SW480 (cell line): ENCODE measurements around the gene CCDC171.
"Not testable (repeated sequence)": the region's sequence is repeated elsewhere in the genome, so short reads cannot be mapped to it uniquely, and the experiment has no call there.

Experiments used
- DNase-seq: peaks from one replicate; pipeline ENCODE4 v3.0.0-alpha.2; 2016; ENCODE audit warnings: low spot score

The CCDC171 gene

GRCh38 chr9:15552636-15553527 lies at the start of gene CCDC171:
TSS of gene CCDC171 (plus strand) at chr9:15553043. CDS start at chr9:15564089, 11,046 bp downstream.
- DNase-seq, result peak; percentile 93

GRCh38 chr9:15505921-15506320 lies 46.9 kb upstream of the CCDC171 start:
- DNase-seq, result no peak

GRCh38 chr9:15509931-15510788 lies 42.7 kb upstream of the CCDC171 start:
- DNase-seq, result peak; percentile 54

- DNase-seq, result peak; percentile 84
These were observed 41.9 kb upstream of the CCDC171 start, which contains the start of gene PSIP1 for GRCh38 chr9:15510789-15511575. TSS of gene PSIP1 (minus strand) at chr9:15510970. CDS start at chr9:15510188, 782 bp downstream.

- no peak for DNase-seq
These were observed 40.6 kb upstream of the CCDC171 start for GRCh38 chr9:15512204-15512603.

DNA sequence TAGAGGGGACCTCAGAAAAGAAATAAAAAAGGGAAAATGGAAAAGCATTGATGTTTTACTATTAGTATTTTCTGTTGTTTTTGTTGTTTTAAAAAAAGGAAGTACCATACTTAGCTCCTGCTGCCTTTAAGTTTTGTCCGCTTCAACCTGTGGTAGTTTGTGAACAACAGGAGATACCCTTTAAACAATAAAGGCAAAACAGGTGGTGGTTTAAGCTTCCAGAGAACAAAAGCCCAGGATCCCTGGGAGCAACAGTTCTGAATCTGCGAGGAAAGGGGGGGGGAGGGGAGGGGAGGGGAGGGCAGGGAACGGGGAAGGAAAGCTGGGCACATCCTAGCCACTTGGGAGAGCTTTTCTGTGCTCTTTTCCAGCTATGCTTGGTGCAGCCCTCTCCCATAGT lies 40.0 kb upstream of the CCDC171 start:
- DNase-seq, result no peak

DNA sequence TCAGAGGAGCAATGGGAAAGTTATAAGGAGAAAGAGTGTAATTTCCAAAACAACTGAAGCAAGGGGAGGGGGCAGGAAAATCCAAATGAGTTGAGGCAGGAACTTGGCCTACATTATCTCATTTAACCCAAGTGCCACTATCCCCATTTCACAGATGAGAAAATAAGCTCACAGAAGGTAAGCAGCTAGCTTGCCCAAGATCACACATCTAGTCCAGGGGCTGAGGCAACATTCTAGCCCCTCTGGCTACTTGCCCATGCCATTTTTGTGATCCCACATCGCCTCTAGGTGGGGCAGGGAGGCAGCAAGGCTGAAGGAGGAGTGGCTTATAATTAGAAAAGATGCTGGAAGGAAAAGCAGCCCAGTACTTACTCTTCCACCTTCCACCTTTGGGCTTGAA lies 39.5 kb upstream of the CCDC171 start:
- DNase-seq, result peak; percentile 2

DNA sequence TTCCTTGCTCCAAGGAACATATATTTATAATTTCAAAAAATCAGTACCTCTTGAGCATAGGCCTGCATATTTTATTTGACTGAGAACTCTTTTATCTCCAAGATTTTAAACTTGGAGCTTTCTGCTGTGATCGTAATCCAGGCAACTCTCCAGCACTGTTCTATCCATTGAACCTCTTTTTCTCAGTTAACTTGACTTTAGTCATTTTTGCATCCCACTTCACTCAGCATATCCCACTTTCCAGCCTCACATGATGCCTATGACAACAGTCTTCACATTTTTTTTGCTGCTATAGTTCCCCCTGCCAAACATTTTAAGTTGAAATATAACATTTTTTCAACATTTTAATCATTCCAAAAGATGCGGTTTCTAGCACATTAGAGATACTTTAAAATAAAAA lies 33.0 kb upstream of the CCDC171 start:
- DNase-seq, result no peak

DNA sequence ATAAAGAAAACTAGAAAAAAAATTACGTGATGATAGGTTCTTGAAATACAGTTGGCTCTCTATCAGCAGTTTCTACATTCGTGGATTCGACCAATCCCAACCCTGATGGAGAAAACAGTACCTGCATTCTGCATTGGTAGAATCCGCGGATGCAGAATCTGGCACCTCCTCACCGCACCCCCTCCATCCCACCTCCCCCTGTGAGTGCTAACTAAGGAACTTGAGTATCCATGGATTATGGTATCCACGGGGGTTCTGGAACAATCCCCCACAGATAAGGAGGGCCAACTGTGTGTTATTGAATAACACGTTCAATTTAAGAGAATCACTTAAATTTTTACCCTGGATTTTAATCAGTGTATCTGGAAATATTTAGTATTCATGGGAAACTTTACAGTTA lies 31.6 kb upstream of the CCDC171 start:
- no peak for DNase-seq

GRCh38 chr9:15522130-15522755 lies 30.6 kb upstream of the CCDC171 start:
- DNase-seq, result no peak

GRCh38 chr9:15524845-15525455 lies 27.9 kb upstream of the CCDC171 start:
- no peak for DNase-seq

DNA sequence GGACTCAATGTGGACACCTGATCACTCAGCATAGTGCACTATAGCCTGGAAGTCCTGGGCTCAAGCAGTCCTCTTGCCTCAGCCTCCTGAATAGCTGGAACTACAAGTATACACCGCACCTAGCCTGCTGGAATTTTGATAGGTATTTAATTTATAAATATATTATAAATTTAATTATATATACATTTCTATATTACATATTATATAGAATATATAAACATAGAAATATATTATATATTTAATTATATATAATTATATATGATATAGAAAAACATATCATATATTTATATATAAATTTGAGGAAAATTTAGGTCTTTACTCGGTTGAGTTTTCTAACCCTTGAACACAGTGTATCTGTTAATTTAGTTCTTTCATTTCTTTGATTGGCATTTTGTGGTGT lies 26.9 kb upstream of the CCDC171 start:
- no peak for DNase-seq

DNA sequence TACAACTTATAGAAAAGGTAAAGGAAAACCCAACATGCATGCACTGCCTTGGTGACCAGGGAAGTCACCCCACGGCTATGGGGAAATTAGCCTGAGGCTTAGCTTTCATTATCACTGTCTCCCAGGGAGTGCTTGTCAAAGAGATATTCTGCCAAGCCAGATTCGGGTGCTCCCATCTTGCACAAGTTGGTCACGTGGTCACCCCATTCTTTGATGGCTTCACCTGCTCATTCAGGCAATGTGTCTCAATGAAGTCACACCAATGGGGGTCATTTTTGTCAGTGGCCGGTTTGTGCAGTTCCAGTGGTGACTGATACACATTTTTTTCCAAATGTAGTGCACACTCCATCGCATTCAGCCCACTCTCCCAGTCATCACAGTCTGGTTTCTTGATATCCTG lies 25.8 kb upstream of the CCDC171 start:
- not testable (repeated sequence) for DNase-seq

GRCh38 chr9:15529566-15530324 lies 23.1 kb upstream of the CCDC171 start:
- DNase-seq, result no peak

DNA sequence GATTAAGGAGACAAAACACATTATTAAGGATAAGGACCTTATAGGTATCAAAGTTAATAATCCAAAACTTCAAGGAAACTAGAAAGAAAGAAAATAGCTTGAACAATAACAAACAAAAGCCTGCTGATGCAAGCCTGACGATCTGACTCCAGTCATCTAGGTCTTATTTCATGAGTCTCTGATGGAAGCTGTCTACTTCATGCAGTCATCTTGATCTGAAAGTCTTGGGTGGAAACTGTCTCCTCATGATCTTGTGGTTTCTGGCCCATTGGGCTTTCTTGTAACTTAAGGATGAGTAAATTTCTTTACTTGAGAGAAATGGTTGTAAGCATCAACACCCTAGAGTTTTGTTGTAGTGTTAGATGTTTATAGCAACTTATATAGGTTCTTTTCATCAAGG lies 21.5 kb upstream of the CCDC171 start:
- DNase-seq, result no peak

DNA sequence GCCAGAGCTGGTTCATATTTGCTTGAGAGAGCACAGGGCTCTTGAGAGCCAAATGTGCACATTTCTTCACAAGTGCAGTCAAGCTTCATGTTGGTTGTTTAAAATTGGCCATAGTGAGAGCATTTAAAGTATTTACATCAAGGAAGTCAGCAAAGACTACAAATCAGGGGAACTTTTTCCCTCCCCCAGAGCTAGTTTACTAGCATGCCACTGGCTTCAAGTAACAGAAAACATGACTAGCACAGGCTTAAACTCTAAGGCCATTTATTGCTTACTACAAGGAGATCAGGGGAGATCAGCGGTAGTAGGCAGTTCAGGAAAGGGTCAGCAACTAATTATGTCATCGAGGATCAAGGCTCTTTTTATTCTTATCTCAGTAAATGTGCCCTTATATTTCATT lies 11.0 kb upstream of the CCDC171 start:
- no peak for DNase-seq

GRCh38 chr9:15542624-15543023 lies 10.2 kb upstream of the CCDC171 start:
- no peak for DNase-seq

- peak; percentile 3 for DNase-seq
These were observed 9.6 kb upstream of the CCDC171 start for GRCh38 chr9:15543047-15543813.

DNA sequence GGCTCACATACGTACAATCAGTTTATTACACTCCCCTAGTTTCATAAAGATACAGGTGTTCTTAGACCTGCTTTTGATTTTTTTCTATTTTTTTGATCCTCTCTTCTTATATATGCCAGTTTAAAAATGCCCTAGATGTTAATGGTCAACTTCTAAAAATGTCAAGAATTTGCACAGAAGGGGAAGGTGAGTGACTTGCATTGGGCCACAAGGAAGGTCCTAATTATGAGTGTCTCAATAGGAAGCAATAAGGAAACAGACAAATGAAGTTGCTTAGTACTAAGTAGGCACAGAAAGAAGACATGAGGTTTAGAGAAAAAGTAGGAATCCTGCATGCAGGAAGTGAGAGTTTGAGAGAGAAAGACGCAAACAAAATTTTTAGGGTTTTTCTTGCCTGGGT lies 3.2 kb upstream of the CCDC171 start:
- DNase-seq, result no peak

DNA sequence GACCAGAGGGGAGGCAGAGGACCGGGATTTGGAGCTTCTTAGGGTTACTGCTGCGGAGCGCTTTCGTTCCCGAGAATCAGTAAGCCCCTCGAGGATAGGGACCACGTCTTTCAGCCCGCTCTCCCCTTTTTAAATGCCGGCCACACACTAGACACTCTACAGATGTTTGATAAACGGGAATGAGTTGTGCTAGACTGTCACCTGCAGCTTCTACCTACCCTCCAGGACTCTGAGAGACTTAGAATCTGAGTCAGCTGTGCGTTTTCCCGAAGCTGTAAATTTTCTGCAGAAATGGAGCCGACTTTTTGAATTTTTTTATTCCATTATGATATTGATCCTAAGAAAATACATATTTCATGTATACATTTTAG lies 670 bp downstream of the CCDC171 start:
- no peak for DNase-seq
